DOHH2 (cell line): ENCODE measurements around the gene DAPK2.

Source experiments
- H3F3A ChIP-seq: fragments of 200-600 bp; sonication (generic), shearing (Covaris generic); 2 replicates; pipeline ENCODE4 v1.6.0; 2016; ENCODE audit warnings: antibody characterized with exemption, mild to moderate bottlenecking; ENCODE audit not compliant: control insufficient read depth, insufficient read depth
- H3K27ac ChIP-seq: fragments of 200-600 bp; sonication (generic); 2 replicates; pipeline ENCODE4 v1.5.1; 2014; ENCODE audit warnings: low read depth, mild to moderate bottlenecking, low read length, moderate library complexity
- H3K27me3 ChIP-seq: fragments of 200-600 bp; sonication (generic); 2 replicates; pipeline ENCODE4 v1.6.1; 2014; ENCODE audit warnings: mild to moderate bottlenecking, low read length, mixed read lengths; ENCODE audit not compliant: control insufficient read depth
- H3K36me3 ChIP-seq: fragments of 200-600 bp; sonication (generic); 2 replicates; pipeline ENCODE4 v1.6.1; 2014; ENCODE audit warnings: mild to moderate bottlenecking, low read length, moderate library complexity, mixed read lengths; ENCODE audit not compliant: control insufficient read depth
- H3K4me1 ChIP-seq: fragments of 200-600 bp; sonication (generic); 2 replicates; pipeline ENCODE4 v1.6.1; 2014; ENCODE audit warnings: mild to moderate bottlenecking, low read length, mixed read lengths; ENCODE audit not compliant: control insufficient read depth
- H3K4me2 ChIP-seq: fragments of 200-600 bp; sonication (generic); 2 replicates; pipeline ENCODE4 v1.6.0; 2014; ENCODE audit warnings: mild to moderate bottlenecking, low read length, moderate library complexity
- H3K4me3 ChIP-seq: fragments of 200-600 bp; sonication (generic); 2 replicates; pipeline ENCODE4 v1.5.1; 2014; ENCODE audit warnings: mild to moderate bottlenecking, low read length, mixed read lengths
- H3K79me2 ChIP-seq: fragments of 200-600 bp; sonication (generic); 2 replicates; pipeline ENCODE4 v1.6.1; 2014; ENCODE audit warnings: mild to moderate bottlenecking, low read length, mixed read lengths; ENCODE audit not compliant: control insufficient read depth
- H3K9me2 ChIP-seq: fragments of 200-600 bp; sonication (generic); replicated peaks from 2 replicates; pipeline ENCODE4 v1.6.1; 2014; ENCODE audit warnings: mild to moderate bottlenecking, low read length, mixed read lengths; ENCODE audit not compliant: control insufficient read depth
- H3K9me3 ChIP-seq: fragments of 200-600 bp; sonication (generic); 2 replicates; pipeline ENCODE4 v1.6.1; 2014; ENCODE audit warnings: antibody characterized with exemption, low read length, mixed read lengths; ENCODE audit not compliant: control insufficient read depth, insufficient read depth
- H4K20me1 ChIP-seq: fragments of 200-600 bp; sonication (generic); 2 replicates; pipeline ENCODE4 v1.6.0; 2014; ENCODE audit warnings: low read depth, mild to moderate bottlenecking, antibody characterized with exemption, low read length, moderate library complexity; ENCODE audit not compliant: control insufficient read depth, insufficient read depth
- EZH2phosphoT487 ChIP-seq: fragments of 200-600 bp; sonication (generic); IDR thresholded peaks from 2 replicates; pipeline ENCODE4 v1.6.1; 2017; ENCODE audit warnings: borderline replicate concordance, mild to moderate bottlenecking, antibody characterized with exemption, low read length, moderate library complexity, mixed read lengths
- TF ChIP-seq, protein P1 (sequence below): fragments of 200-600 bp; sonication (generic); IDR thresholded peaks from one replicate; pipeline ENCODE4 v1.5.1; 2014; ENCODE audit warnings: antibody characterized with exemption, mild to moderate bottlenecking, low read depth, low read length; ENCODE audit not compliant: poor library complexity, severe bottlenecking

The DAPK2 gene

DNA sequence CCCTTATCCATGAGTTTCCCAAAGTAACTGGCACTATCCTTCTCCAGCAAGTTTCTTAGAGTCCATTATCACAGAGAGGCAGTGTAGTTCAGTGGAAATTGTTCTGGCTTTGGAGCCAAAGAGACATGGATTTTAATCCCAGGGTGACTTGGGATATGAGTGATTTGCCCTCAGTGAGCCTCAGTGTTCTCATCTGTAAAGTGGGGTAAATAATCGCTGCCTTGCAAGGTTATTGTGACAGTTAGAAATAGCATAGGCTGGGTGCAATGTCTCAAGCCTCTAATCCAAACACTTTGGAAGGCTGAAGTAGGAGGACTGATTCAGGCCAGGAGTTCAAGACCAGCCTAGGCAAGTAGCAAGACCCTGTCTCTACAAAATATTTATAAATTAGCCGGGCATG, 30.0 kb downstream of the DAPK2 start:
- H3K79me2 ChIP-seq: no peaks in the 10 kb centered on the region
- H3K9me2 ChIP-seq: no peaks in the 10 kb centered on the region
- peaks cover 4% of the 10 kb centered on the region for H3K4me1 ChIP-seq
- no peaks in the 10 kb centered on the region for H4K20me1 ChIP-seq
- no peak overlapping the region for H3K4me2 ChIP-seq
- no peak overlapping the region for H3K4me3 ChIP-seq
- no peaks in the 10 kb centered on the region for H3K27me3 ChIP-seq
- H3F3A ChIP-seq: no peaks in the 10 kb centered on the region
- H3K27ac ChIP-seq: no peak overlapping the region
- H3K36me3 ChIP-seq: no peaks in the 10 kb centered on the region
- no peaks in the 10 kb centered on the region for H3K9me3 ChIP-seq
- TF ChIP-seq, protein P1, sequence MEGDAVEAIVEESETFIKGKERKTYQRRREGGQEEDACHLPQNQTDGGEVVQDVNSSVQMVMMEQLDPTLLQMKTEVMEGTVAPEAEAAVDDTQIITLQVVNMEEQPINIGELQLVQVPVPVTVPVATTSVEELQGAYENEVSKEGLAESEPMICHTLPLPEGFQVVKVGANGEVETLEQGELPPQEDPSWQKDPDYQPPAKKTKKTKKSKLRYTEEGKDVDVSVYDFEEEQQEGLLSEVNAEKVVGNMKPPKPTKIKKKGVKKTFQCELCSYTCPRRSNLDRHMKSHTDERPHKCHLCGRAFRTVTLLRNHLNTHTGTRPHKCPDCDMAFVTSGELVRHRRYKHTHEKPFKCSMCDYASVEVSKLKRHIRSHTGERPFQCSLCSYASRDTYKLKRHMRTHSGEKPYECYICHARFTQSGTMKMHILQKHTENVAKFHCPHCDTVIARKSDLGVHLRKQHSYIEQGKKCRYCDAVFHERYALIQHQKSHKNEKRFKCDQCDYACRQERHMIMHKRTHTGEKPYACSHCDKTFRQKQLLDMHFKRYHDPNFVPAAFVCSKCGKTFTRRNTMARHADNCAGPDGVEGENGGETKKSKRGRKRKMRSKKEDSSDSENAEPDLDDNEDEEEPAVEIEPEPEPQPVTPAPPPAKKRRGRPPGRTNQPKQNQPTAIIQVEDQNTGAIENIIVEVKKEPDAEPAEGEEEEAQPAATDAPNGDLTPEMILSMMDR: no peak
- TF ChIP-seq EZH2phosphoT487: no peak

DNA sequence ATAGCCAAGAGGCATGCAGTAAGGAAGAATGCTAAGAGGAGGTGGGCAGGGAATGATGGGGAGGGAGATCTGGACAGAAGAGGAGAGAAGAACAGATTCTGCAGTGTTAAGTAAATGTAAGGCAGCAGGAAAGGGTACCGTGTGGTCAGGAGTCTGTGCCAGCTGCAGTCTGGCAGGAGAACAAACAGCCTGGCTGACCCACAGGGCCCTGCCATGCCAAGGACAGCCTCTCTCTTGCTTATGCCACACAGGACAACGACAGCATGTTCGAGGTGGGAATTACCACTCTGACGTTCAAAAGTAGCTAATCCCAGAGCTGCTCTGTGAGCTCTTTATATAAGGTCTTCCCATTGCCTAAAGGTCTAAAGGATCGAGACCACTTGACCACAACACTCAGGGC, 31.3 kb downstream of the DAPK2 start:
- no peak for TF ChIP-seq EZH2phosphoT487
- TF ChIP-seq, protein P1: no peak
- H3K4me3 ChIP-seq: no peak overlapping the region
- no peaks in the 10 kb centered on the region for H3K9me3 ChIP-seq
- H3K27ac ChIP-seq: no peak overlapping the region
- H3K9me2 ChIP-seq: no peaks in the 10 kb centered on the region
- H3F3A ChIP-seq: no peaks in the 10 kb centered on the region
- H3K4me1 ChIP-seq: peaks cover 16% of the 10 kb centered on the region
- H4K20me1 ChIP-seq: no peaks in the 10 kb centered on the region
- no peaks in the 10 kb centered on the region for H3K79me2 ChIP-seq
- H3K4me2 ChIP-seq: no peak overlapping the region
- no peaks in the 10 kb centered on the region for H3K27me3 ChIP-seq
- no peaks in the 10 kb centered on the region for H3K36me3 ChIP-seq

DNA sequence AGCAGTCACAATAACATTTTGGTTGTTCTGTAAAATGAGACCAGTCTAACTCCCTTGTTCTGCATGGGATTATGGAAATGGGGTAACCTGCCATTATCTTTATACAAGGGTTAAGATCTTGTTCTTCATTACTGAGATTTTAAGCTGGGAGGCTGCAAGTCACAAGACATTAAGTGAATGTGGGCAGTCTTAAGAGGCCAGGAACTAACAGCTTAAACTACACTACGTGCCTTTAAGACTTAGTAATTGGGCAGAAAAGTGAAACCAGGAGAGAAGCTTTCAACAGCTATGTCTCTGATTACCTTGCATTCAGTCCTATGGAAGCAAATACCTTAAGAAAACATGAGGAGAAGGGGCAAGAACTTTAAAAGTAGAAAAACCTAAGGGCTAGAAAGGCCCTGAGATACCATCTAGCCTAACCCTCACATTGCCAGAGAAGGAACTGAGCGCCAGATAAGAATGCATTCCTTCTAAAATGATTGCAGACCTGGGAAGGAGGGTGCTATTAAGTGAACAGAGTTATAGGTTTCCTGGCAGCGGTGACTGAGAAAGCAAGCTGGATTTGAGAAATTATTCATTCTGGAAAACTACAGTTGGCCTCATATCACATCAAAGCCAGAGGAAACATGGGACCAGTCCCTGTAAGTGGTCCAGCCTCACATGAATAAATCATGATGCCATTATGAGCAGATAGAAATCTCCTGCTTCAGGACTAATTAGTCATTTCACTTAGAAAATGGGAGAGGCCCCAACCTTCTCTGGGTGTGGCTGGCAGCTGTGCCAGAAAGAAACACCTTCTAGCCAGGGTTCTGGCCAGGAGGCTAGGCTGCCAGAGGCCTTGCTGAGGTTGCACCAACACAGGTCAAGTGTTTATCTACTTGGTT, 32.9 kb downstream of the DAPK2 start:
- H3K9me2 ChIP-seq: no peaks in the 10 kb centered on the region
- no peaks in the 10 kb centered on the region for H3K27me3 ChIP-seq
- 0 out of 2 replicates have a peak, but pooled peaks cover 2% of the 10 kb centered on the region for H3F3A ChIP-seq
- no peak overlapping the region for H3K27ac ChIP-seq
- no peaks in the 10 kb centered on the region for H3K9me3 ChIP-seq
- no peaks in the 10 kb centered on the region for H4K20me1 ChIP-seq
- no peaks in the 10 kb centered on the region for H3K36me3 ChIP-seq
- H3K4me1 ChIP-seq: peaks cover 32% of the 10 kb centered on the region
- H3K4me2 ChIP-seq: no peak overlapping the region
- no peak overlapping the region for H3K4me3 ChIP-seq
- TF ChIP-seq, protein P1: no peak
- TF ChIP-seq EZH2phosphoT487: no peak
- H3K79me2 ChIP-seq: no peaks in the 10 kb centered on the region
